Naive thymus-derived CD4-positive, alpha-beta T cell (primary cell): ENCODE results near the gene VPS33B. TPM values are rescaled to one million over a fixed set of nuclear protein-coding genes. Genes with fewer than 3 reads are reported as not detected.

Experiments
- ATAC-seq: fragments of 150-1000 bp; cut with Tn5 transposase; 2 replicates; pipeline ENCODE4 v1.10.0; 2021; ENCODE audit warnings: mild to moderate bottlenecking, moderate library complexity
- CTCF ChIA-PET: fragments of 350-600 bp; sonication (Branson Sonifier 250); formaldehyde crosslinking; loops from one replicate; lab custom pipeline; 2021; ENCODE audit warnings: antibody characterized with exemption; lab: Charles Lee
- POLR2A ChIA-PET: fragments of 350-600 bp; sonication (Branson Sonifier 250); formaldehyde crosslinking; loops from one replicate; lab custom pipeline; 2021; ENCODE audit warnings: antibody characterized with exemption, inconsistent platforms; lab: Charles Lee
- DNase-seq, 9 donors: peaks; one replicate each; pipeline versions ENCODE4 v3.0.0 to v3.0.0-alpha.2; 2020 to 2022; ENCODE audit warnings: mixed read lengths in 1 of 9
- H3K27ac ChIP-seq: one replicate; pipeline ENCODE4 v1.7.0; 2013; ENCODE audit warnings: mild to moderate bottlenecking, low read depth, low read length, moderate library complexity
- H3K27me3 ChIP-seq, 2 donors: one replicate each; pipeline ENCODE4 v1.7.0; 2013; ENCODE audit warnings: low read length in 2 of 2, mild to moderate bottlenecking in 2 of 2, moderate library complexity in 2 of 2; ENCODE audit not compliant: control insufficient read depth in 2 of 2, insufficient read depth in 2 of 2
- H3K36me3 ChIP-seq, 3 experiments: 1 replicate in 2 of 3; 2 replicates in 1 of 3; pipeline ENCODE4 v1.7.0; 2013; ENCODE audit warnings: low read length in 3 of 3, mild to moderate bottlenecking in 3 of 3, moderate library complexity in 1 of 3; ENCODE audit not compliant: insufficient read depth in 3 of 3, control insufficient read depth in 2 of 3
- H3K4me1 ChIP-seq, 2 donors: one replicate each; pipeline ENCODE4 v1.7.0; 2013; ENCODE audit warnings: low read length in 2 of 2, mild to moderate bottlenecking in 2 of 2, moderate library complexity in 1 of 2; ENCODE audit not compliant: control insufficient read depth in 2 of 2, insufficient read depth in 2 of 2
- H3K4me3 ChIP-seq: 2 replicates; pipeline ENCODE4 v1.7.0; 2013; ENCODE audit warnings: mild to moderate bottlenecking, low read length
- H3K9me3 ChIP-seq, 3 experiments: 1 replicate in 2 of 3; 2 replicates in 1 of 3; pipeline ENCODE4 v1.7.0; 2013; ENCODE audit warnings: low read length in 3 of 3; ENCODE audit not compliant: control insufficient read depth in 2 of 3
- H3K27ac Mint-ChIP-seq, 9 donors: one replicate each; pipeline ENCODE4 v1.8.0; 2020 to 2022; ENCODE audit warnings: mixed read lengths in 9 of 9, mild to moderate bottlenecking in 8 of 9, moderate library complexity in 5 of 9, inconsistent platforms in 2 of 9
- H3K27me3 Mint-ChIP-seq, 5 donors: one replicate each; pipeline ENCODE4 v1.8.0; 2021 to 2022; ENCODE audit warnings: mixed read lengths in 5 of 5, mild to moderate bottlenecking in 1 of 5
- H3K36me3 Mint-ChIP-seq, 5 donors: one replicate each; pipeline ENCODE4 v1.8.0; 2020 to 2022; ENCODE audit warnings: mixed read lengths in 5 of 5, mild to moderate bottlenecking in 3 of 5, inconsistent platforms in 1 of 5
- H3K4me1 Mint-ChIP-seq, 7 donors: one replicate each; pipeline ENCODE4 v1.8.0; 2020 to 2022; ENCODE audit warnings: mixed read lengths in 7 of 7, mild to moderate bottlenecking in 3 of 7, inconsistent platforms in 1 of 7
- H3K4me3 Mint-ChIP-seq, 10 donors: one replicate each; pipeline ENCODE4 v1.8.0; 2020 to 2022; ENCODE audit warnings: mild to moderate bottlenecking in 10 of 10, mixed read lengths in 10 of 10, moderate library complexity in 6 of 10, inconsistent platforms in 2 of 10
- H3K9me3 Mint-ChIP-seq, 11 donors: one replicate each; pipeline ENCODE4 v1.8.0; 2020 to 2022; ENCODE audit warnings: mixed read lengths in 11 of 11, mild to moderate bottlenecking in 4 of 11, inconsistent platforms in 1 of 11, moderate library complexity in 1 of 11
- intact Hi-C, 2 donors: fragments of 100-400 bp; cut with micrococcal nuclease; formaldehyde crosslinking; loops; one replicate each; pipeline ENCODE4 v1.15.1; 2023
- polyA plus RNA-seq, 2 donors: library from polyadenylated mRNA; unstranded; fragments of 300-500 nt; fragmentation: Illumina TruSeq; gene quantifications; one replicate each; pipeline ENCODE4 v1.2.3, GENCODE V29; 2021
- total RNA-seq, 6 experiments: library from RNA in 5 of 6; stranded (reverse) in 5 of 6; gene quantifications; 1 replicate in 5 of 6; 2 replicates in 1 of 6; pipeline ENCODE4 v1.2.3 and lab custom pipeline; 2021 to 2026

The VPS33B gene
- total and polyA plus RNA-seq, 7 experiments from 2014 or later: 8.3 to 28.1 (median 20.4) TPM

DNA sequence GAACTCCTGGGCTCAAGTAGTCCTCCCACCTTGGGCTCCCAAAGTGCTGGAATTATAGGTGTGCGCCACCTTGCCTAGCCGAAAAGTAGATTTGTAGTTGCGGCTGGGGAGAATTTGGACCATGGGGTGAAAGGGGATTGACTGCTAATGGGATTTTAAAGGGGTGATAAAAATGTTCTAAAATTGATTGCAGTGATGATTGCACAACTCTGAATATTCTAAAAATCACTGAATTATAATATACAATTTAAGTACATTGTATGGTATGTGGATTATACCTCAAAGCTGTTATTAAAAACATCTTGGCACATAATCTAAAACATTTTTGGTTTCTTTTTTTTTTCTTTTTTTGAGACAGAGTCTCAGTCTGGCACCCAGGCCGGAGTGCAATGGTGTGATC is 31.9 kb downstream of the VPS33B start:
- H3K4me1 Mint-ChIP-seq: peaks cover 5 to 55% (median 15%) of the 10 kb centered on the region in 7 donors
- Histone ChIP-seq H3K9me3 (no peaks in the 10 kb centered on the region), H3K4me1 (peaks cover 9 to 13% of the 10 kb centered on the region in 2 donors), H3K27me3 (no peaks in the 10 kb centered on the region), H3K4me3 (no peak overlapping the region), H3K36me3 (peaks cover 0 to 4% (median 0%) of the 10 kb centered on the region in 3 experiments), H3K27ac (no peak overlapping the region)
- ChIA-PET POLR2A (interaction anchor here (1.5 kb wide), 1 partner anchor 36 kb away, joined by 7 read pairs; the partner anchor contains the start of gene RCCD1), CTCF (no interaction called here)
- no peak for DNase-seq
- intact Hi-C loops: no loop called here
- H3K27me3 Mint-ChIP-seq: no peaks in the 10 kb centered on the region
- peaks cover 0 to 9% (median 0%) of the 10 kb centered on the region in 5 donors for H3K36me3 Mint-ChIP-seq
- H3K9me3 Mint-ChIP-seq: peaks cover 0 to 4% (median 0%) of the 10 kb centered on the region in 11 donors
- H3K27ac Mint-ChIP-seq: no peak overlapping the region
- no peak overlapping the region for H3K4me3 Mint-ChIP-seq
- ATAC-seq: no peak

DNA sequence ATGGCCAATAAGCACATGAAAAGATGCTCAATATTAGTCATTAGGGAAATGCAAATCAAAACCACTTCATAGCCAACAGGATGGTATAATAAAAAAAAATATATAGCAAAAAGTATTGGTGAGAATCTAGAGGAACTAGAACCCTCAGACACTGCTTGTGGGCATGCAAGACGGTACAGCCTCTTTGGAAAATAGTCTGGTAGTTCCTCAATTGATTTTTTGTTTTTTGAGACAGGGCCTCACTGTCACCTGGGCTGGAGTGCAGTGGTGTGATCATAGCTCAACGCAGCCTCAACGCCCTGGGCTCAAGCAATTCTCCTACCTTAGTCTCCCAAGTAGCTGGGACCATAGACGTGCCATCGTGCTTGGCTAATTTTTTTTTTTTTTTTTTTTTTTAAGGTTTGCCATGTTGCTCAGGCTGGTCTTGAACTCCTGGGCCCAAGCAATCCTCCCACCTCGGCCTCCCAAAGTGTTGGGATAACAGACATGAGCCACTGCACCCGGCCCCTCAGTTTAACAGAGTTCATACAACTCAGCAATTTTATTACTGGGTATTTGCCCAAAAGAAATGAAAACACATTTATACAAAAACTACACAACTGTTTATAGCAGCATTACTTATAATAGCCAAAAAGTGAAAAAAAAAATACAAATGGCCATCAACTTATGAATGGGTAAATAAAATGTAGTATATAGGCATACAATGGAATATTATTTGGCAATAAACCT is 33.2 kb downstream of the VPS33B start:
- Histone ChIP-seq H3K4me3 (no peak overlapping the region), H3K4me1 (peaks cover 4 to 7% of the 10 kb centered on the region in 2 donors), H3K9me3 (no peaks in the 10 kb centered on the region), H3K36me3 (peaks cover 0 to 2% (median 0%) of the 10 kb centered on the region in 3 experiments), H3K27ac (no peak overlapping the region), H3K27me3 (no peaks in the 10 kb centered on the region)
- peaks cover 0 to 4% (median 0%) of the 10 kb centered on the region in 11 donors for H3K9me3 Mint-ChIP-seq
- ChIA-PET CTCF (interaction anchor here (1.3 kb wide), 1 partner anchor 56 kb away, joined by 3 read pairs; no protein-coding TSS in a partner anchor), POLR2A (interaction anchor here (1.5 to 2.1 kb wide), 2 partner anchors 34 to 58 kb away, joined by 6 to 7 read pairs; partner anchors contain the start of gene RCCD1)
- peaks cover under 1 to 53% (median 4%) of the 10 kb centered on the region in 7 donors for H3K4me1 Mint-ChIP-seq
- peak overlapping the region in 1 of 10 donors; percentile 70 for H3K4me3 Mint-ChIP-seq
- DNase-seq: no peak
- no peaks in the 10 kb centered on the region for H3K27me3 Mint-ChIP-seq
- intact Hi-C loops: no loop called here
- peaks cover 0 to 14% (median 0%) of the 10 kb centered on the region in 5 donors for H3K36me3 Mint-ChIP-seq
- H3K27ac Mint-ChIP-seq: no peak overlapping the region
- no peak for ATAC-seq

DNA sequence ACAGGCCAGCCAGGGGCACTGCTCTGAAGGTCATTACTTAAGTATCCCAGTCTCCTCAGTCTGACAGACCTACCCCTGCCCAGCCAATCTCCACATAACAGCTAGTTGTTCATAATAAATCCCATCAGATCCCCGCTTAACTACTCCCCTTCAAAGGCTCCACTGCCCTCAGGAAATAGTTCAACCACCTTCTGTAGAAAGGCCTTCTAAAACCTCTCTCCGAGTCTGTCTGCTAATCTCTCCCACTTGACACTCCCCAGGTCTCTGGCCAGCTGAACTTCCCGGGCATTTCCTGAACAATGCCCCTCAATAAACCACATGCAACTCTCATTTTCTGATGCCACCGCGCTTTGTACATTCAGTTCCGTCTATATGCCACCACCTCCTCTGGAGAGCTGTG is 34.1 kb downstream of the VPS33B start:
- ChIA-PET POLR2A (interaction anchor here (0.7 to 2.1 kb wide), 4 partner anchors 9 to 57 kb away, joined by 3 to 6 read pairs (median 4); no protein-coding TSS in a partner anchor), CTCF (interaction anchor here (0.6 to 1.3 kb wide), 2 partner anchors 55 to 707 kb away, joined by 3 read pairs; no protein-coding TSS in a partner anchor)
- no peak overlapping the region for H3K4me3 ChIP-seq
- peaks cover 0 to 2% of the 10 kb centered on the region in 2 donors for H3K4me1 ChIP-seq
- Mint-ChIP-seq H3K27me3 (no peaks in the 10 kb centered on the region), H3K27ac (peak overlapping the region in 2 of 9 donors; percentile 39 to 74), H3K36me3 (peaks cover 0 to 23% (median under 1%) of the 10 kb centered on the region in 5 donors), H3K4me3 (peak overlapping the region in 1 of 10 donors; percentile 70), H3K4me1 (peaks cover 0 to 55% (median 3%) of the 10 kb centered on the region in 7 donors), H3K9me3 (peaks cover 0 to 4% (median 0%) of the 10 kb centered on the region in 11 donors)
- ATAC-seq (no peak), DNase-seq (no peak)
- H3K36me3 ChIP-seq: no peaks in the 10 kb centered on the region
- intact Hi-C loops: no loop called here
- H3K27me3 ChIP-seq: no peaks in the 10 kb centered on the region
- no peaks in the 10 kb centered on the region for H3K9me3 ChIP-seq
- H3K27ac ChIP-seq: no peak overlapping the region

DNA sequence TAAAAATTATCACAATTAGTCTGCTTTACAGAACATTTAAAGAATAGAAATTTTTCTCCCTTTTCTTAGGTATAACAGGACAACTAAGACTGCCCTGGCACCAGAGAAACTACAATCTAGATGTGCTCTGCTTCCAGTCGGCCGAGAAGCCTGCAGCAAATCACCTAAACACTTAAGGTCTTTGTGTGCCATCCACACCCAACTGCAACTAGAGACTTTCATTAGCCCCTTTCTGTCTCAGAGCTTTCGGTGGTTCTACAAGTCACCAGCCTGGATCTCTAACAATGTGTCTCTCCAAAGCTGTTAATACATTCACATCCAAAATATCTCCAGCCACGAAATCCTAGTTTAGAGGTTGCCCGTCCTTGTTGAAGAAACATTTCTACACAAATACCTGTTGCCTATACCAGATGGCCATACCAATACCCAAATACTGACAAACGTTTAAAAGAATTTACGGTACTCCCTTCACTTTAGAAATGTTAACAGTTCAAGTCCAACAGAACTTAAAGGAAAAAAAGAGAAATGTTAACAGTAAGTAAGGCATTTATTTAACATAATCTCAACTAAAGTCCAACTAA is 34.7 kb downstream of the VPS33B start:
- peaks cover 0 to 57% (median 0%) of the 10 kb centered on the region in 7 donors for H3K4me1 Mint-ChIP-seq
- H3K27me3 Mint-ChIP-seq: no peaks in the 10 kb centered on the region
- Histone ChIP-seq H3K4me1 (no peaks in the 10 kb centered on the region), H3K9me3 (no peaks in the 10 kb centered on the region), H3K4me3 (no peak overlapping the region), H3K36me3 (no peaks in the 10 kb centered on the region), H3K27ac (no peak overlapping the region), H3K27me3 (no peaks in the 10 kb centered on the region)
- DNase-seq: no peak
- peaks cover 0 to 4% (median 0%) of the 10 kb centered on the region in 11 donors for H3K9me3 Mint-ChIP-seq
- peak overlapping the region in 1 of 10 donors; percentile 54 for H3K4me3 Mint-ChIP-seq
- intact Hi-C loops: no loop called here
- peaks cover 0 to 28% (median 7%) of the 10 kb centered on the region in 5 donors for H3K36me3 Mint-ChIP-seq
- ATAC-seq: no peak
- ChIA-PET CTCF (interaction anchor here (0.6 to 1.3 kb wide), 2 partner anchors 54 to 706 kb away, joined by 3 read pairs; no protein-coding TSS in a partner anchor), POLR2A (interaction anchor here (0.7 to 2.1 kb wide), 4 partner anchors 8 to 56 kb away, joined by 3 to 6 read pairs (median 4); no protein-coding TSS in a partner anchor)
- H3K27ac Mint-ChIP-seq: peak overlapping the region in 1 of 9 donors; percentile 81

DNA sequence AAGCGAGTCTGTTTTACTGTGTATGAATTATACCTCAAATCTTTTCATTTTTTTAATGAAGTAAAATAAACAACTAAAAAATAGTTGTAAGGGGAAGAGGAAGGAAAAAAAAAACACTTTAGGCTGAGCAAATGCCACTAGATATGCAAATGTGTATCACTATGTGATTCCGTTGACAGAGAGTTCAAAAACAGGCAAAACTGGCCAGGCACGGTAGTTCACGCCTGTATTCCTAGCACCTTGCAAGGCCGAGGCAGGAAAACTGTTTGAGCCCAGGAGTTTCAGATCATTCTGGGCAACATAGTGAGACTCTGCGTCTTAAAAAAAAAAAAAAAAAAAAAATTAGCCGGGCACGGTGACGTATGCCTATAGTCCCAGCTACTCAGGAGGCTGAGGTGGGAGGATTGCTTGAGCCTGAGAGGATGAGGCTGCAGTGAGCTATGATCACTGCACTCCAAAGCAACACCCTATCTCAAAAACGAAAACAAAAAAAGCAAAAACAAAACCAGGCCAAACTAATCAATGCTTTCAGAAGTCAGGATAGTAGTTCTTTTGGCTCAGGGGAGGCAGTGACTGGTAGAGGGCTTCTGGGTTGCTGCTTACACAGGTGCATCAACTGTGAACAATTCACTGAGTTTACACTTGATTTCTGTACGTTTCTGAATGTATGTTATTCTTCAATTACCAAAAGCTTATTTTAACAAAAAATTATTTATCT is 35.4 kb downstream of the VPS33B start:
- no peak overlapping the region for H3K4me3 ChIP-seq
- Mint-ChIP-seq H3K4me1 (peaks cover 0 to 55% (median 0%) of the 10 kb centered on the region in 7 donors), H3K9me3 (peaks cover 0 to 4% (median 0%) of the 10 kb centered on the region in 11 donors), H3K27me3 (no peaks in the 10 kb centered on the region), H3K27ac (peak overlapping the region in 2 of 9 donors; percentile 36 to 87), H3K36me3 (peaks cover 0 to 31% (median 8%) of the 10 kb centered on the region in 5 donors), H3K4me3 (no peak overlapping the region)
- no peaks in the 10 kb centered on the region for H3K27me3 ChIP-seq
- ChIA-PET CTCF (no interaction called here), POLR2A (interaction anchor here (1.0 to 2.1 kb wide), 2 partner anchors 10 to 56 kb away, joined by 3 to 6 read pairs; no protein-coding TSS in a partner anchor)
- H3K27ac ChIP-seq: no peak overlapping the region
- H3K4me1 ChIP-seq: no peaks in the 10 kb centered on the region
- intact Hi-C loops: no loop called here
- H3K9me3 ChIP-seq: no peaks in the 10 kb centered on the region
- H3K36me3 ChIP-seq: no peaks in the 10 kb centered on the region
- DNase-seq (no peak), ATAC-seq (no peak)

DNA sequence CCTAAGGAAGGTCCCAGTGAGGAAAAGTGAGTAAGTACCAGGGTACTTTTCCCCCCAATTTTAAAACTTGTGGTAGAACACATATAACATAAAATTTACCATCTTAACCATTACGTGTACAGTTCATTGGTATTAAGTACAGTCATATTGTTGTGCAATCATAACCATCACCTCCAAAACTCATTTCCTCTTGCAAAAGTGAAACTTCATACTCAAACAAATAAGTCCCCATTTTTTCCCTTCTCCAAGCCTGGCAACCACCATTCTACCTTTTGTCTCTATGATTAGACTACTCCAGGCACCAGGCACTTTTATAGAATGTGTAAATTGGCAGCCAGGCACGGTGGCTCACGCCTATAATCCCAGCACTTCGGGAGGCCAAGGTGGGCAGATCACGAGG is 40.3 kb downstream of the VPS33B start:
- H3K27me3 Mint-ChIP-seq: no peaks in the 10 kb centered on the region
- Histone ChIP-seq H3K9me3 (no peaks in the 10 kb centered on the region), H3K4me1 (no peaks in the 10 kb centered on the region), H3K4me3 (no peak overlapping the region), H3K27me3 (no peaks in the 10 kb centered on the region), H3K36me3 (no peaks in the 10 kb centered on the region), H3K27ac (no peak overlapping the region)
- H3K4me3 Mint-ChIP-seq: peak overlapping the region in 1 of 10 donors; percentile 50
- H3K9me3 Mint-ChIP-seq: no peaks in the 10 kb centered on the region
- ChIA-PET CTCF (no interaction called here), POLR2A (no interaction called here)
- peaks cover 0 to 39% (median 0%) of the 10 kb centered on the region in 7 donors for H3K4me1 Mint-ChIP-seq
- H3K27ac Mint-ChIP-seq: peak overlapping the region in 1 of 9 donors; percentile 88
- intact Hi-C loops: no loop called here
- peaks cover 0 to 52% (median 8%) of the 10 kb centered on the region in 5 donors for H3K36me3 Mint-ChIP-seq
- no peak for ATAC-seq
- no peak for DNase-seq
